Urothelium cell line (cell line): ENCODE measurements around the gene PSG6.
"Not testable (repeated sequence)": the region's sequence is repeated elsewhere in the genome, so short reads cannot be mapped to it uniquely, and the experiment has no call there.

ENCODE experiments used
- DNase-seq: peaks from one replicate; pipeline ENCODE4 v3.0.0; 2011; ENCODE audit warnings: low spot score, mixed read lengths
- FAIRE-seq: peaks from 2 replicates; lab custom pipeline; 2011; peaks lifted over from hg19 to GRCh38; lab: Jason Lieb, UNC

PSG6 gene

DNA sequence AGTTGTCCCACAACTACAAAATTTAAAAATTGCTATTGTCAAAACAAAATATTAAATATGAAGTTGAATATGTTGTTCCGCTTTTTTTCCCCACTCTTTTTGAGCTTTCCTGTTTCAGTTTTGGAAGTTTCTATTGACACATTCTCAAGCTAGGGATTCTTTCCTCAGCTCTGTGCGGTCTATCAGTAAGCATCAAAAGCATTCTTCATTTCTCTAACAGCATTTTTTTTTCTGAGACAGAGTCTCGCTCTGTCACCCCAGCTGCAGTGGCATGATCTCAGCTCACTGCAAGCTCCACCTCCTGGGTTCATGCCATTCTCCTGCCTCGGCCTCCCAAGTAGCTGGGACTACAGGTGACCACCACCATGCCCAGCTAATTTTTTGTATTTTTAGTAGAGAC is 4.8 kb downstream of the PSG6 start:
- not testable (repeated sequence) for FAIRE-seq, DNase-seq

GRCh38 chr19:42911731-42912130 is 6.0 kb downstream of the PSG6 start:
- DNase-seq, FAIRE-seq: not testable (repeated sequence)

GRCh38 chr19:42906162-42906561 is 11.5 kb downstream of the PSG6 start:
- not testable (repeated sequence) for FAIRE-seq

GRCh38 chr19:42900561-42900960 is 17.1 kb downstream of the PSG6 start:
- FAIRE-seq, DNase-seq: not testable (repeated sequence)

More at GRCh38 chr19:42906162-42906561, 11.5 kb downstream of the PSG6 start:
- not testable (repeated sequence) for DNase-seq

GRCh38 chr19:42899674-42900073 is 18.0 kb downstream of the PSG6 start:
- not testable (repeated sequence) for DNase-seq, FAIRE-seq

DNA sequence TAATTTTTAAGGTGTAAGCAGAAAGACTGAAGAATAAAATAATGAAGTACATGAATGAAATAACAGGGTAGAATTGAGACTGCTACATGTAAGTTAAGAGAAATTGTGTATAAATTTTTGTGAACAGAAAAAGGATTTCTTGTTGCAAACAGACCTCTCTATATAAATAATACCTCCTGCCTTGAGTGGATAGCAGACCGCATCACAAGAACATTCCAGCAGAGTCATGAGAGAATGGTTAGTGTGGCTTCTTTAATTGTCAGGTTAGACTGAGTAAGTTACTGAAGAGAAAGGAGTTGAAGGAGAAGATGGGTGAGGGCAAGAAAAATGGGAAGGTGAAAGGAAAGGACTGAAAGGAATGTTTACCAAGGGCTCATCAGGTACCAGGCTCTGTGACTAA is 18.6 kb downstream of the PSG6 start:
- not testable (repeated sequence) for DNase-seq

DNA sequence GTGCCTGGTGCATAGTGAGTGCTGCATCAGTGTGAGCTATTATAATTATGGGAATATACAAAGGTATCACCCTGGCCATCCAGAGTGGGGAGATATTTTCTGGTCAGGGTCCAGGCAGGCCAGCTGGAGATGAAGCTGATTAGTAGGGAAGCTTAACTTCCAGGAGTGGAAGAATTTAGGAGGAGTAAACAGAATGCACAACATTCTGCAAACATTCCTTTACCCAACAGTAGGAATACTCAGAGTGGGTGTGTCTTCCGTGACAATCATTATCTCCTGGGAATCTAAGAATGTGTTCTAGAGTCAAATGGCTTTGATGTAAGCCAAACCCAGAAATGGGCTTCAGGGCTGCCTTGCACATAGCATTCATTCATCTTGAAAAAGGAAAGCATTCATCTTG is 19.0 kb downstream of the PSG6 start:
- DNase-seq, FAIRE-seq: not testable (repeated sequence)

More for the DNA sequence above, 18.6 kb downstream of the PSG6 start:
- FAIRE-seq: not testable (repeated sequence)

- not testable (repeated sequence) for DNase-seq, FAIRE-seq
These were observed 20.0 kb downstream of the PSG6 start for GRCh38 chr19:42897729-42898128.

GRCh38 chr19:42890446-42890845 is 27.2 kb downstream of the PSG6 start:
- not testable (repeated sequence) for DNase-seq, FAIRE-seq

GRCh38 chr19:42887876-42888445 is 29.7 kb downstream of the PSG6 start:
- FAIRE-seq, DNase-seq: not testable (repeated sequence)

DNA sequence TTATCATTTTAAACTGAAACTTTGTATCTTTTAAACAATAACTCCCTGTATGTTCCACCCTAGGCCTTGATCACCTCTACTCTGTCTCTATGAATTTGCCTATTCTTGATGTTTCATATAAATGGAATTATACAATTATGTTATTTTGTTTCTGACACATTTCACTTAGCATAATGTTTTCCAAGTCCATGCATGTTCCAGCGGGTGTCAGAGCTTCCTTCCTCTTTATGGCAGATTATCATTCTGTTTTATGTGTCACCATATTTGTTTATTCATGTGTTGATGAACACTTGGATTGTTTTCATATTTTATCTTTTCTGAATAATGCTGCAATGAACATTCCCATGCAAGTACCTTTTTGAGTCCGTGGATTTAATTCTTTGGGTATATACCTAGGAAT is 35.0 kb downstream of the PSG6 start:
- not testable (repeated sequence) for FAIRE-seq, DNase-seq

- DNase-seq, FAIRE-seq: not testable (repeated sequence)
These were observed 35.7 kb downstream of the PSG6 start for GRCh38 chr19:42882010-42882409.

- FAIRE-seq, DNase-seq: not testable (repeated sequence)
These were observed 36.4 kb downstream of the PSG6 start for GRCh38 chr19:42881279-42881678.

GRCh38 chr19:42880621-42881020 is 37.1 kb downstream of the PSG6 start:
- FAIRE-seq, DNase-seq: not testable (repeated sequence)

DNA sequence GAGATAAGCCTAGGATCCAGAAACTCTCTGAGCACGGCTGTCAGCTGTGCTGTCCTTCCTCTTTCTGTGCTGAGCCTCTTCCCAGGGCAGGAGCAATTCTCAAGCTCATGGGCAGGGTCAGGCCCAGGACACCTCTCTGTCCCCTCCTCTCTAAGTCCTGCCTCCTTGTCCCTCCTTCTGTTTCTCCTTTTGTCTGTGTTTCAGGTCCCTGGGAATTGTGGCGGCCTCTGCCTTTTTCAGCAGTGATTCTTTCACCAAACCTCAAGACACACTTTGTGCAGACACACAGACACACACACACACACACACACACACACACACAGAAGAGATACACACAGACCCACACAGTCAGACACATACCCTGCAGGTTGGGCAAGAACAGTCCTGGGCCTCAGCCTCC is 38.1 kb downstream of the PSG6 start, which contains the start of gene PSG1:
Gene PSG1 (minus strand): TSS at position 101 of the 400 bp plus-strand sequence. CDS start 132 bp downstream, outside the sequence.
- DNase-seq (no peak), FAIRE-seq (no peak)

GRCh38 chr19:42876596-42876995 is 41.1 kb downstream of the PSG6 start:
- not testable (repeated sequence) for DNase-seq, FAIRE-seq

GRCh38 chr19:42875881-42876280 is 41.8 kb downstream of the PSG6 start:
- DNase-seq, FAIRE-seq: not testable (repeated sequence)

- FAIRE-seq: peak; percentile 42
- peak; percentile 35 for DNase-seq
These were observed 42.5 kb downstream of the PSG6 start for GRCh38 chr19:42874901-42875813.

GRCh38 chr19:42874136-42874535 is 43.6 kb downstream of the PSG6 start:
- DNase-seq, FAIRE-seq: not testable (repeated sequence)

DNA sequence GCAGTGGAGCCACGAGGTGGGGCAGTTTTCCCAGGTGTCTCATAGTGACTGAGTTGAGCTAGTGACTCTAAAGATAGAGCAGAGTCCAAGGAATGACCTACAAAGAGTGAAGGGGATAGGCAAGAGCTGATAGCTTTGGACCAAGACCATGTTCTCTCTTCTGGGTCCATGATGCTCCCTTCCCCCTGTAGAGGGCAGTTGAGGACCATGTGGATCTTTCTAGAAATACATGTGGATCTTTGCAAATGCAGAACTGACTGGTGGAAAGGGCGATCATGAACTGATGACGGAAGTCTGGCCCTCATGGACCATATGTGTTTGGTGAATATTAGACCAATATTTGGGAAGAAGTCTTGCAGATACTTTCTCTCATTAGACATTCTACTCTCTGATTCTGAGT is 45.1 kb downstream of the PSG6 start:
- DNase-seq (no peak), FAIRE-seq (no peak)

- FAIRE-seq (no peak), DNase-seq (no peak)
These were observed 60.2 kb downstream of the PSG6 start for GRCh38 chr19:42857544-42857867.
